ENCODE results near the gene GNAO1.
"Not testable (repeated sequence)": the region's sequence is repeated elsewhere in the genome, so short reads cannot be mapped to it uniquely, and the experiment has no call there.

GNAO1 gene

GRCh38 chr16:56389554-56389953, 198.3 kb downstream of the GNAO1 start:
- H3K36me3 ChIP-seq = peaks cover 54 to 74% (median 60%) of the 10 kb centered on the region in 3 donors
- no peaks in the 10 kb centered on the region for H3K27me3 ChIP-seq
- H3K4me1 ChIP-seq = no peaks in the 10 kb centered on the region
- no peak for TF ChIP-seq CTCF (IDR thresholded peaks at IDR 0.05)
- DNase-seq = no peak
- H3K27ac ChIP-seq = no peak overlapping the region
- intact Hi-C loops (cut with DNase I; ENCODE audit: low total_unique reads) = no loop called here
- H3K4me3 ChIP-seq = no peak overlapping the region
- H3K9me3 ChIP-seq = no peaks in the 10 kb centered on the region

- H3K4me3 ChIP-seq; intact Hi-C loops (cut with DNase I; ENCODE audit: low total_unique reads); H3K27me3 ChIP-seq; DNase-seq; H3K27ac ChIP-seq; H3K9me3 ChIP-seq; H3K4me1 ChIP-seq: not testable (repeated sequence)
- H3K36me3 ChIP-seq = peaks cover 22 to 37% (median 33%) of the 10 kb centered on the region in 3 donors
These were observed 205.4 kb downstream of the GNAO1 start for GRCh38 chr16:56396724-56397123.

GRCh38 chr16:56399047-56399446, 207.8 kb downstream of the GNAO1 start:
- no peak for DNase-seq
- Histone ChIP-seq H3K27me3 (no peaks in the 10 kb centered on the region), H3K4me3 (no peak overlapping the region), H3K27ac (no peak overlapping the region), H3K4me1 (no peaks in the 10 kb centered on the region), H3K9me3 (no peaks in the 10 kb centered on the region), H3K36me3 (peaks cover 38 to 55% (median 49%) of the 10 kb centered on the region in 3 donors)
- no peak for TF ChIP-seq CTCF (IDR thresholded peaks at IDR 0.05)
- intact Hi-C loops (cut with DNase I; ENCODE audit: low total_unique reads) = no loop called here

GRCh38 chr16:56399486-56399885, 208.2 kb downstream of the GNAO1 start:
- Histone ChIP-seq H3K27ac (no peak overlapping the region), H3K9me3 (no peaks in the 10 kb centered on the region), H3K36me3 (peaks cover 43 to 59% (median 53%) of the 10 kb centered on the region in 3 donors), H3K4me3 (no peak overlapping the region), H3K4me1 (no peaks in the 10 kb centered on the region), H3K27me3 (no peaks in the 10 kb centered on the region)
- intact Hi-C loops (cut with DNase I; ENCODE audit: low total_unique reads) = no loop called here
- no peak for DNase-seq
- TF ChIP-seq CTCF (IDR thresholded peaks at IDR 0.05) = no peak

- DNase-seq = no peak
- no peaks in the 10 kb centered on the region for H3K27me3 ChIP-seq
- H3K36me3 ChIP-seq = peaks cover 51 to 69% (median 63%) of the 10 kb centered on the region in 3 donors
- no peak overlapping the region for H3K27ac ChIP-seq
- no peak overlapping the region for H3K4me3 ChIP-seq
- H3K4me1 ChIP-seq = no peaks in the 10 kb centered on the region
- intact Hi-C loops (cut with DNase I; ENCODE audit: low total_unique reads) = no loop called here
- TF ChIP-seq CTCF (IDR thresholded peaks at IDR 0.05) = no peak
- no peaks in the 10 kb centered on the region for H3K9me3 ChIP-seq
These were observed 209.2 kb downstream of the GNAO1 start for GRCh38 chr16:56400458-56400857.

GRCh38 chr16:56401482-56401881, 210.2 kb downstream of the GNAO1 start:
- H3K4me1 ChIP-seq = no peaks in the 10 kb centered on the region
- no peaks in the 10 kb centered on the region for H3K9me3 ChIP-seq
- no peak overlapping the region for H3K4me3 ChIP-seq
- intact Hi-C loops (cut with DNase I; ENCODE audit: low total_unique reads) = no loop called here
- no peak for TF ChIP-seq CTCF (IDR thresholded peaks at IDR 0.05)
- peaks cover 54 to 71% (median 65%) of the 10 kb centered on the region in 3 donors for H3K36me3 ChIP-seq
- no peaks in the 10 kb centered on the region for H3K27me3 ChIP-seq
- H3K27ac ChIP-seq = no peak overlapping the region
- DNase-seq = no peak
